DOHH2 (cell line): ENCODE results near the gene PCGF3.

Experiments
- CTCF ChIP-seq: fragments of 200-600 bp; sonication (generic); IDR thresholded peaks from one replicate; pipeline ENCODE4 v1.5.1; 2014; ENCODE audit warnings: antibody characterized with exemption, mild to moderate bottlenecking, low read depth, low read length; ENCODE audit not compliant: poor library complexity, severe bottlenecking
- EZH2phosphoT487 ChIP-seq: fragments of 200-600 bp; sonication (generic); IDR thresholded peaks from 2 replicates; pipeline ENCODE4 v1.6.1; 2017; ENCODE audit warnings: borderline replicate concordance, mild to moderate bottlenecking, antibody characterized with exemption, low read length, moderate library complexity, mixed read lengths

GRCh38 chr4:680928-681645 is 24.5 kb upstream of the PCGF3 start:
- TF ChIP-seq CTCF (no peak), EZH2phosphoT487 (no peak)
